HepG2 (cell line): ENCODE data around the gene SPECC1L. TPM values are rescaled to one million over a fixed set of nuclear protein-coding genes. Genes with fewer than 3 reads are reported as not detected.

Experiments used
- AFF4 ChIP-seq: sonication (generic); formaldehyde crosslinking; IDR thresholded peaks from 2 replicates; pipeline ENCODE4 v1.4.0; 2020; ENCODE audit warnings: missing genetic modification reagents
- MED1 ChIP-seq: sonication (generic); formaldehyde crosslinking; IDR thresholded peaks from 2 replicates; pipeline ENCODE4 v1.4.0; 2020; ENCODE audit warnings: missing genetic modification reagents
- MXD4 ChIP-seq: IDR thresholded peaks from 2 replicates; pipeline ENCODE4 v1.6.1; 2016; ENCODE audit warnings: mild to moderate bottlenecking, missing biosample characterization, missing genetic modification reagents
- THAP8 ChIP-seq: sonication (generic); formaldehyde crosslinking; IDR thresholded peaks from 2 replicates; pipeline ENCODE4 v1.5.1; 2020; ENCODE audit warnings: missing genetic modification reagents, mild to moderate bottlenecking, borderline replicate concordance
- UBTF ChIP-seq: sonication (generic); formaldehyde crosslinking; IDR thresholded peaks from 2 replicates; pipeline ENCODE4 v1.4.0; 2020; ENCODE audit warnings: mild to moderate bottlenecking, missing genetic modification reagents
- ZNF224 ChIP-seq: sonication (generic); formaldehyde crosslinking; IDR thresholded peaks from 2 replicates; pipeline ENCODE4 v1.5.0; 2020; ENCODE audit warnings: mild to moderate bottlenecking, missing genetic modification reagents
- ZNF292 ChIP-seq: sonication (generic); formaldehyde crosslinking; IDR thresholded peaks from 2 replicates; pipeline ENCODE4 v1.8.1; 2022; ENCODE audit warnings: mild to moderate bottlenecking, low read depth, missing genetic modification reagents, borderline replicate concordance
- ZNF335 ChIP-seq: sonication (generic); formaldehyde crosslinking; IDR thresholded peaks from 2 replicates; pipeline ENCODE4 v1.4.0; 2020; ENCODE audit warnings: missing genetic modification reagents
- ZNF350 ChIP-seq: sonication (generic); formaldehyde crosslinking; IDR thresholded peaks from 2 replicates; pipeline ENCODE4 v1.4.0; 2020; ENCODE audit warnings: mild to moderate bottlenecking, low read depth, missing genetic modification reagents, borderline replicate concordance
- ZNF607 ChIP-seq: sonication (generic); formaldehyde crosslinking; IDR thresholded peaks from 2 replicates; pipeline ENCODE4 v1.5.1; 2020; ENCODE audit warnings: missing genetic modification reagents, mild to moderate bottlenecking, borderline replicate concordance
- ZNF713 ChIP-seq: sonication (generic); formaldehyde crosslinking; IDR thresholded peaks from 2 replicates; pipeline ENCODE4 v1.4.0; 2020; ENCODE audit warnings: mild to moderate bottlenecking, missing genetic modification reagents
- polyA plus RNA-seq, 8 experiments: library from polyadenylated mRNA; depleted of rRNA in 3 of 8; stranded (reverse) in 7 of 8; unstranded in 1 of 8; fragments of >200 nt; fragmentation: Illumina TruSeq in 4 of 8; extraction: Trizol in 4 of 8; gene quantifications; 2 replicates each; pipeline versions ENCODE4 v1.2.1 to v1.2.3, GENCODE V29; 2011 to 2016; ENCODE audit warnings: low read depth in 4 of 8, missing spikeins in 1 of 8, mixed read lengths in 1 of 8; ENCODE audit not compliant: insufficient read depth in 1 of 8
- total RNA-seq, 5 experiments: library from RNA; depleted of rRNA; stranded (reverse); fragments of >200 nt; fragmentation: Illumina TruSeq; extraction: Trizol; gene quantifications; 2 replicates each; pipeline ENCODE4 v1.2.3, GENCODE V29; 2016; ENCODE audit warnings: low read depth in 1 of 5
- TF ChIP-seq, protein P1 (sequence below): IDR thresholded peaks from 2 replicates; pipeline ENCODE4 v1.6.1; 2018; ENCODE audit warnings: missing genetic modification reagents, mild to moderate bottlenecking, missing compliant biosample characterization
- TF ChIP-seq, protein P2 (sequence below): sonication (generic); formaldehyde crosslinking; IDR thresholded peaks from 2 replicates; pipeline ENCODE4 v1.9.0; 2022; ENCODE audit warnings: missing genetic modification reagents, mild to moderate bottlenecking, borderline replicate concordance
- TF ChIP-seq, protein P3 (sequence below): sonication (generic); formaldehyde crosslinking; IDR thresholded peaks from 2 replicates; pipeline ENCODE4 v1.8.0; 2022; ENCODE audit warnings: mild to moderate bottlenecking, missing genetic modification reagents, borderline replicate concordance

The SPECC1L gene
- total and polyA plus RNA-seq, 2 of the 13 experiments (the other 11 are each of a cell fraction or from before 2014, with no cell fraction given), result 14.1 to 30.3 TPM

DNA sequence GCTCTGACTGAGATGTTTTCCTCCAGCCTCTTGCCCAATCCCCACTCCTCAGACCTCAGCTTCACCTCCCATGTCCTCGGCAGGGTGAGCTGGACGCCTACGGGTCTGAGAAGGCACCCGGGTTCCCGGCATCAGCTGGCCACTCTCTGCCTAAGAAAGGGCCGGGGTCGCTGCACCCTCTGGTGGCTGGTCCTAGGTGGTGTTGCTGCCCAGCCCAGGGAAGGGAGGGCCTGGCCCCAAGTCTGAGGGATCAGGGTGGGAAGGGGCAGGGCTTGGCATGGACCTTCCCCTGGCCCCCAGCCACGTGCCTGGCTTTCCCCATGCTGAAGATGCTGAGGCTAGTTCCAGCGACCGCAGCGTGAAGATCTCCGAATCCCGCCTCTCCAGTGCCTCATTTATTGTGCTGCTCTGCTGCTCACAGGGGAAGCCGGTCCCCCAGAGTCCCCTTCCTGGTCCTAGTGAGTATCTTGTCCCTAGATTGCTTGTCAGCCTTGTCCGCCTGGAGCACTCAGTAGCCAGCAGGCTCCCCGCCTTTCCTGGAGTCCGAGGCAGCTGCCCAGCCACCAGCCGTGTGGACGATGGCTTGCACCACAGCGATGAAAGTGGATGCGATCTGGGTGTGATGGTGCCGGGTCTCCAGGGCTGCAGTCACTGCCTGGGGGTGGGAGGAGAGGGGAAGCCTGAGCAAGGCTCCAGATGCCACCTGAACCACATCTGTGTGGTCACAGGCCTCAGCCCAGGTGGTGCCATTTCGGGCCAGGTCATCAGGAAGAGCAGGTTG lies 22.9 kb upstream of the SPECC1L start (continued):
- TF ChIP-seq MED1 (CRISPR knock-in tag) (no peak), ZNF713 (no peak), ZNF350 (CRISPR knock-in tag) (peak; percentile 22; the same call in 1 of the 2 replicates), ZNF607 (CRISPR knock-in tag) (no peak), AFF4 (no peak), UBTF (CRISPR knock-in tag) (0 out of 2 replicates have a peak, but pooled peaks have one; percentile 49), THAP8 (no peak), ZNF224 (CRISPR knock-in tag) (no peak), ZNF335 (CRISPR knock-in tag) (peak; percentile 59; the same call in 1 of the 2 replicates), MXD4 (CRISPR knock-in tag) (peak; percentile 45; the same call in 1 of the 2 replicates), ZNF292 (CRISPR knock-in tag) (0 out of 2 replicates have a peak, but pooled peaks have one; percentile 27)
- TF ChIP-seq, protein P1, sequence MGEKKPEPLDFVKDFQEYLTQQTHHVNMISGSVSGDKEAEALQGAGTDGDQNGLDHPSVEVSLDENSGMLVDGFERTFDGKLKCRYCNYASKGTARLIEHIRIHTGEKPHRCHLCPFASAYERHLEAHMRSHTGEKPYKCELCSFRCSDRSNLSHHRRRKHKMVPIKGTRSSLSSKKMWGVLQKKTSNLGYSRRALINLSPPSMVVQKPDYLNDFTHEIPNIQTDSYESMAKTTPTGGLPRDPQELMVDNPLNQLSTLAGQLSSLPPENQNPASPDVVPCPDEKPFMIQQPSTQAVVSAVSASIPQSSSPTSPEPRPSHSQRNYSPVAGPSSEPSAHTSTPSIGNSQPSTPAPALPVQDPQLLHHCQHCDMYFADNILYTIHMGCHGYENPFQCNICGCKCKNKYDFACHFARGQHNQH (CRISPR knock-in tag), result peak; percentile 43; the same call in 1 of the 2 replicates
- TF ChIP-seq, protein P2, sequence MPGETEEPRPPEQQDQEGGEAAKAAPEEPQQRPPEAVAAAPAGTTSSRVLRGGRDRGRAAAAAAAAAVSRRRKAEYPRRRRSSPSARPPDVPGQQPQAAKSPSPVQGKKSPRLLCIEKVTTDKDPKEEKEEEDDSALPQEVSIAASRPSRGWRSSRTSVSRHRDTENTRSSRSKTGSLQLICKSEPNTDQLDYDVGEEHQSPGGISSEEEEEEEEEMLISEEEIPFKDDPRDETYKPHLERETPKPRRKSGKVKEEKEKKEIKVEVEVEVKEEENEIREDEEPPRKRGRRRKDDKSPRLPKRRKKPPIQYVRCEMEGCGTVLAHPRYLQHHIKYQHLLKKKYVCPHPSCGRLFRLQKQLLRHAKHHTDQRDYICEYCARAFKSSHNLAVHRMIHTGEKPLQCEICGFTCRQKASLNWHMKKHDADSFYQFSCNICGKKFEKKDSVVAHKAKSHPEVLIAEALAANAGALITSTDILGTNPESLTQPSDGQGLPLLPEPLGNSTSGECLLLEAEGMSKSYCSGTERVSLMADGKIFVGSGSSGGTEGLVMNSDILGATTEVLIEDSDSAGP (CRISPR knock-in tag), result peak; percentile 44; the same call in 1 of the 2 replicates
- TF ChIP-seq, protein P3, sequence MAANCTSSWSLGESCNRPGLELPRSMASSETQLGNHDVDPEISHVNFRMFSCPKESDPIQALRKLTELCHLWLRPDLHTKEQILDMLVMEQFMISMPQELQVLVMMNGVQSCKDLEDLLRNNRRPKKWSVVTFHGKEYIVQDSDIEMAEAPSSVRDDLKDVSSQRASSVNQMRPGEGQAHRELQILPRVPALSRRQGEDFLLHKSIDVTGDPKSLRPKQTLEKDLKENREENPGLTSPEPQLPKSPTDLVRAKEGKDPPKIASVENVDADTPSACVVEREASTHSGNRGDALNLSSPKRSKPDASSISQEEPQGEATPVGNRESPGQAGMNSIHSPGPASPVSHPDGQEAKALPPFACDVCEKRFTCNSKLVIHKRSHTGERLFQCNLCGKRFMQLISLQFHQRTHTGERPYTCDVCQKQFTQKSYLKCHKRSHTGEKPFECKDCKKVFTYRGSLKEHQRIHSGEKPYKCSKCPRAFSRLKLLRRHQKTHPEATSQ, result no peak
